GM12878 (cell line): Measurements from ENCODE around the gene PHGDH. TPM values are rescaled to one million over a fixed set of nuclear protein-coding genes. Genes with fewer than 3 reads are reported as not detected.

ENCODE experiments used
- ATAC-seq: fragments of 200-7000 bp; cut with Tn5 transposase; 3 replicates; pipeline ENCODE4 v1.9.1; 2020; ENCODE audit warnings: mild to moderate bottlenecking, moderate library complexity
- BruUV-seq: library from RNA; stranded (reverse); fragments of 400-500 nt; replicated peaks from 2 replicates; lab custom pipeline; 2021; lab: Mats Ljungman, UMichigan
- CTCF ChIA-PET: fragments of 300-600 bp; sonication (Branson Sonifier 250); formaldehyde crosslinking; extraction: SDS; loops from one replicate; lab custom pipeline; 2021; ENCODE audit warnings: inconsistent platforms; lab: Yijun Ruan, JAX
- POLR2A ChIA-PET: fragments of 350-600 bp; formaldehyde crosslinking; extraction: SDS; loops from one replicate; lab custom pipeline; 2021; ENCODE audit warnings: inconsistent platforms; lab: Charles Lee
- RAD21 ChIA-PET: fragments of 300-600 bp; sonication (Branson Sonifier 250); formaldehyde crosslinking; loops from one replicate; lab custom pipeline; 2023; ENCODE audit warnings: antibody characterized with exemption; ENCODE audit not compliant: unreplicated experiment; lab: Charles Lee
- SMC1A ChIA-PET: fragments of 300-600 bp; sonication (Branson Sonifier 250); formaldehyde crosslinking; loops from one replicate; lab custom pipeline; 2023; ENCODE audit not compliant: unreplicated experiment, uncharacterized antibody; lab: Charles Lee
- DNase-seq: peaks from one replicate; pipeline ENCODE4 v3.0.0-alpha.2; 2011; ENCODE audit warnings: low read depth, low spot score
- FAIRE-seq: peaks from 3 replicates; lab custom pipeline; 2011; peaks lifted over from hg19 to GRCh38; lab: Jason Lieb, UNC
- H2AFZ ChIP-seq: 2 replicates; pipeline ENCODE4 v1.6.0; 2011; ENCODE audit warnings: low read depth, low read length, control low read depth; ENCODE audit not compliant: control insufficient read depth
- H3K27ac ChIP-seq: 2 replicates; pipeline ENCODE4 v1.5.1; 2011; ENCODE audit warnings: control low read depth; ENCODE audit not compliant: control insufficient read depth, insufficient read depth
- H3K27me3 ChIP-seq, 2 experiments: replicated peaks in 1 of 2; 2 replicates each; pipeline versions ENCODE4 v1.6.0 to v1.6.1; 2011; ENCODE audit warnings: low read length in 1 of 2; ENCODE audit not compliant: control insufficient read depth in 2 of 2, insufficient read depth in 2 of 2
- H3K36me3 ChIP-seq, 2 experiments: 2 replicates each; pipeline ENCODE4 v1.5.1; 2011; ENCODE audit warnings: low read length in 1 of 2; ENCODE audit not compliant: control insufficient read depth in 2 of 2, insufficient read depth in 2 of 2
- H3K4me1 ChIP-seq: 2 replicates; pipeline ENCODE4 v1.6.1; 2011; ENCODE audit warnings: mild to moderate bottlenecking, low read length, moderate library complexity, mixed read lengths; ENCODE audit not compliant: control insufficient read depth, insufficient read depth
- H3K4me2 ChIP-seq: 2 replicates; pipeline ENCODE4 v1.6.0; 2011; ENCODE audit warnings: control low read depth; ENCODE audit not compliant: control insufficient read depth, insufficient read depth
- H3K4me3 ChIP-seq: fragments of 200-600 bp; sonication (generic); 2 replicates; pipeline ENCODE4 v1.5.1; 2016
- H3K79me2 ChIP-seq: 2 replicates; pipeline ENCODE4 v1.6.0; 2011; ENCODE audit warnings: low read length; ENCODE audit not compliant: control insufficient read depth, insufficient read depth
- H3K9ac ChIP-seq: 2 replicates; pipeline ENCODE4 v1.8.0; 2011; ENCODE audit warnings: low read length, control low read depth, mixed read lengths; ENCODE audit not compliant: control insufficient read depth, insufficient read depth
- H3K9me3 ChIP-seq: replicated peaks from 3 replicates; pipeline ENCODE4 v1.5.1; 2011; ENCODE audit warnings: mild to moderate bottlenecking, low read length; ENCODE audit not compliant: control insufficient read depth, insufficient read depth
- H4K20me1 ChIP-seq: 2 replicates; pipeline ENCODE4 v1.6.0; 2011; ENCODE audit not compliant: control insufficient read depth, insufficient read depth
- BMI1 ChIP-seq: fragments of 450-650 bp; IDR thresholded peaks from 2 replicates; pipeline ENCODE4 v1.6.1; 2016; ENCODE audit warnings: mild to moderate bottlenecking, moderate library complexity, borderline replicate concordance
- CEBPZ ChIP-seq: fragments of 150-350 bp; IDR thresholded peaks from 2 replicates; pipeline ENCODE4 v1.6.1; 2016; ENCODE audit warnings: low read depth, low read length
- EZH2 ChIP-seq: IDR thresholded peaks from 2 replicates; pipeline ENCODE4 v1.6.1; 2012; ENCODE audit warnings: low read depth, mild to moderate bottlenecking, control low read depth, inconsistent platforms, low read length, borderline replicate concordance; ENCODE audit not compliant: control insufficient read depth
- FOXK2 ChIP-seq: fragments of 450-650 bp; IDR thresholded peaks from 2 replicates; pipeline ENCODE4 v1.6.1; 2017; ENCODE audit warnings: mild to moderate bottlenecking, moderate library complexity
- HDAC6 ChIP-seq: fragments of 200-600 bp; sonication (generic); IDR thresholded peaks from one replicate; pipeline ENCODE4 v1.8.0; 2017; ENCODE audit warnings: antibody characterized with exemption; ENCODE audit not compliant: unreplicated experiment
- MAX ChIP-seq: IDR thresholded peaks from 2 replicates; pipeline ENCODE4 v1.6.1; 2012; ENCODE audit warnings: low read depth, low read length, improper control_type of control experiment
- MEF2A ChIP-seq: IDR thresholded peaks from 2 replicates; pipeline ENCODE4 v1.6.1; 2011; ENCODE audit warnings: low read depth, mild to moderate bottlenecking, low read length, moderate library complexity; ENCODE audit not compliant: insufficient read depth
- PBX3 ChIP-seq: IDR thresholded peaks from 2 replicates; pipeline ENCODE4 v1.6.1; 2011; ENCODE audit warnings: mild to moderate bottlenecking, low read depth, low read length, moderate library complexity; ENCODE audit not compliant: insufficient replicate concordance
- PML ChIP-seq: IDR thresholded peaks from 2 replicates; pipeline ENCODE4 v1.6.1; 2012; ENCODE audit warnings: low read length, inconsistent platforms
- RBBP5 ChIP-seq: fragments of 200-600 bp; sonication (generic); conservative IDR thresholded peaks from 2 replicates; pipeline ENCODE4 v1.6.1; 2016
- SREBF1 ChIP-seq: IDR thresholded peaks from 2 replicates; pipeline ENCODE4 v1.6.1; 2012; ENCODE audit warnings: mild to moderate bottlenecking, low read length
- TBL1XR1 ChIP-seq: IDR thresholded peaks from 2 replicates; pipeline ENCODE4 v1.6.1; 2012; ENCODE audit warnings: low read depth, low read length, improper control_type of control experiment
- YY1 ChIP-seq: IDR thresholded peaks from 2 replicates; pipeline ENCODE4 v1.6.1; 2011; ENCODE audit warnings: low read depth, mild to moderate bottlenecking, low read length
- ZNF274 ChIP-seq: IDR thresholded peaks from one replicate; pipeline ENCODE4 v1.8.0; 2011; ENCODE audit not compliant: insufficient read length, insufficient read depth
- WGBS: methylation state at CpG from one replicate; pipeline ENCODE4 v1.1.6; 2016; ENCODE audit warnings: low lambda C conversion rate; ENCODE audit not compliant: insufficient replicate concordance, insufficient coverage; ENCODE audit errors: missing lambda C conversion rate; 5-methylcytosine and 5-hydroxymethylcytosine counted together
- in situ Hi-C: fragments of 300-500 bp; cut with MboI; formaldehyde crosslinking; loops from 9 replicates; pipeline ENCODE4 v1.14.3; 2018; ENCODE audit warnings: mixed read lengths
- intact Hi-C: fragments of 100-400 bp; cut with micrococcal nuclease; formaldehyde crosslinking; loops from one replicate; pipeline ENCODE4 v1.14.2; 2022; ENCODE audit not compliant: unreplicated experiment
- polyA plus RNA-seq, 11 experiments: library from polyadenylated mRNA; depleted of rRNA in 4 of 11; unstranded in 6 of 11; stranded (reverse) in 5 of 11; fragments of >200 nt; fragmentation: Nextera tagmentation in 4 of 11; fragmentation: Illumina TruSeq in 1 of 11; extraction: Ambion mirVana in 4 of 11; extraction: Trizol in 1 of 11; gene quantifications; 1 replicate in 1 of 11; 2 replicates in 10 of 11; pipeline versions ENCODE4 v1.2.1 to v1.2.3, GENCODE V29; 2011 to 2016; ENCODE audit warnings: inconsistent platforms in 2 of 11, missing spikeins in 2 of 11, low read depth in 1 of 11
- total RNA-seq, 4 experiments: library from RNA; depleted of rRNA in 3 of 4; stranded (reverse); fragments of >200 nt in 3 of 4; fragmentation: Illumina TruSeq in 1 of 4; extraction: Trizol in 1 of 4; gene quantifications; 2 replicates each; pipeline versions ENCODE4 v1.2.1 to v1.2.3, GENCODE V29; 2013 to 2021

The PHGDH gene
- total and polyA plus RNA-seq, 10 of the 15 experiments (the other 5 are each of a cell fraction or from before 2014, with no cell fraction given), result 3.9 to 47.8 (median 25.9) TPM

- ChIA-PET POLR2A (no interaction called here), SMC1A (no interaction called here), CTCF (interaction anchor here (0.6 kb wide), 1 partner anchor 153 kb away, joined by 5 read pairs; no protein-coding TSS in a partner anchor), RAD21 (no interaction called here)
- Histone ChIP-seq H3K9ac (no peak overlapping the region), H3K27ac (no peak overlapping the region), H3K4me2 (no peak overlapping the region), H2AFZ (no peak overlapping the region), H4K20me1 (no peaks in the 10 kb centered on the region), H3K9me3 (no peaks in the 10 kb centered on the region), H3K36me3 (no peaks in the 10 kb centered on the region; a peak in 1 of 4 replicates), H3K27me3 (no peaks in the 10 kb centered on the region), H3K4me1 (no peaks in the 10 kb centered on the region), H3K4me3 (no peak overlapping the region), H3K79me2 (no peaks in the 10 kb centered on the region; the same call in 1 of the 2 replicates)
- TF ChIP-seq ZNF274 (no peak), MAX (no peak), BMI1 (no peak), PBX3 (no peak), YY1 (no peak), CEBPZ (no peak), PML (no peak), RBBP5 (no peak), SREBF1 (no peak), FOXK2 (no peak), HDAC6 (no peak), EZH2 (no peak), TBL1XR1 (no peak), MEF2A (no peak)
- ATAC-seq (no peak), FAIRE-seq (no peak), DNase-seq (no peak)
- in situ Hi-C loops, result no loop called here
- 95% methylated on average over 3 of the region's 3 CpGs for WGBS
- BruUV-seq, result no TSS peak
- intact Hi-C loops, result no loop called here
Observed at GRCh38 chr1:119718972-119719371, 7.2 kb downstream of the PHGDH start.
